Measurements from ENCODE around the gene EFTUD2. TPM values are rescaled to one million over a fixed set of nuclear protein-coding genes. Genes with fewer than 3 reads are reported as not detected.

EFTUD2 gene
- total and polyA plus RNA-seq, 2 of the 4 experiments (the other 2 are of a cell fraction): 72.5 to 126 TPM

GRCh38 chr17:44887971-44888954 is 11.0 kb downstream of the EFTUD2 start (continued):
- TF ChIP-seq, protein P1, sequence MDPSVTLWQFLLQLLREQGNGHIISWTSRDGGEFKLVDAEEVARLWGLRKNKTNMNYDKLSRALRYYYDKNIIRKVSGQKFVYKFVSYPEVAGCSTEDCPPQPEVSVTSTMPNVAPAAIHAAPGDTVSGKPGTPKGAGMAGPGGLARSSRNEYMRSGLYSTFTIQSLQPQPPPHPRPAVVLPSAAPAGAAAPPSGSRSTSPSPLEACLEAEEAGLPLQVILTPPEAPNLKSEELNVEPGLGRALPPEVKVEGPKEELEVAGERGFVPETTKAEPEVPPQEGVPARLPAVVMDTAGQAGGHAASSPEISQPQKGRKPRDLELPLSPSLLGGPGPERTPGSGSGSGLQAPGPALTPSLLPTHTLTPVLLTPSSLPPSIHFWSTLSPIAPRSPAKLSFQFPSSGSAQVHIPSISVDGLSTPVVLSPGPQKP (IDR thresholded peaks at IDR 0.05; ENCODE audit: borderline replicate concordance, low read depth, low read length): no peak
- TF ChIP-seq RAD21 (IDR thresholded peaks at IDR 0.05; ENCODE audit: low read length): no peak

DNA sequence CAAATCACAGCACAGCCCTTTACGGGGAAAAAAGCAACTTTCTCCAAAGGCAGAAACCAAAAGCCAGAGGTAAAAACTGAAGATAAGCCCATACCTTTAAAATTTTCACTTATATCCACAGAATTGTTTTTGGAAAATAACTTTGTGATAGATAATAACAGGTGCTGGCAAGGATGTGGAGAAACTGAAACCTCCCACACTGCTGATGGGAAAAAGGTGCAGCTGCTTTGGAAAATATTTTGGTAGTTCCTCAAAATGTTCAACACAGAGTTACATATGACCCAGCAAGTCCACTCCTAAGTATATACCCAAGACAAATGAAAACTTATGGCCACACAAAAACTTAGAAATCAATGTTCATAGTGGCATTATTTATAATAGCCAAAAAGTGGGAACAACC is 12.2 kb downstream of the EFTUD2 start:
- ATAC-seq (ENCODE audit: low read depth) (no peak), DNase-seq (no peak)
- intact Hi-C loops (cut with micrococcal nuclease) (no loop called here), dilution Hi-C loops (cut with HindIII; ENCODE audit: low sequenced_read_pairs, unreplicated experiment) (no loop called here), in situ Hi-C loops (cut with MboI; ENCODE audit: low sequenced_read_pairs) (no loop called here)
- Histone ChIP-seq H3K56ac (ENCODE audit: extremely low read depth, insufficient read depth, low read length) (no peak overlapping the region), H2BK20ac (ENCODE audit: low read depth, low read length) (no peak overlapping the region), H2BK5ac (ENCODE audit: low read depth, low read length, poor library complexity, severe bottlenecking) (no peak overlapping the region), H2BK120ac (ENCODE audit: low read depth, low read length) (no peak overlapping the region), H2AFZ (replicated peaks; ENCODE audit: low read length, poor library complexity) (no peak overlapping the region), H2AK9ac (replicated peaks; ENCODE audit: low read depth, low read length, poor library complexity) (no peak overlapping the region), H3K4me3 (ENCODE audit: insufficient read depth, low read depth, low read length) (no peak overlapping the region), H4K91ac (ENCODE audit: insufficient read depth, low read depth, low read length) (no peak overlapping the region), H3K14ac (replicated peaks; ENCODE audit: low read depth, low read length) (no peak overlapping the region), H4K5ac (ENCODE audit: low read depth, low read length) (no peak overlapping the region), H3K9me1 (ENCODE audit: insufficient read depth, low read length) (peaks cover 11% of the 10 kb centered on the region), H3K18ac (ENCODE audit: low read depth, low read length) (no peak overlapping the region), H3K4me1 (ENCODE audit: control insufficient read depth, insufficient read depth, low read length) (no peaks in the 10 kb centered on the region), H3K9ac (ENCODE audit: low read depth, low read length) (no peak overlapping the region), H3K79me1 (ENCODE audit: low read depth in 1 of 2, low read length in 2 of 2) (peaks cover 15 to 43% of the 10 kb centered on the region in 2 experiments), H3K23ac (ENCODE audit: low read depth, low read length) (no peak overlapping the region), H3K36me3 (ENCODE audit: control insufficient read depth, insufficient read depth, low read length) (peaks cover 34% of the 10 kb centered on the region), H3K4ac (ENCODE audit: low read depth, low read length) (no peak overlapping the region), H2BK15ac (ENCODE audit: low read depth, low read length) (no peak overlapping the region), H2AK5ac (ENCODE audit: low read depth, low read length) (no peak overlapping the region), H4K20me1 (ENCODE audit: insufficient read depth, low read length) (peaks cover 28% of the 10 kb centered on the region), H3K4me2 (ENCODE audit: low read depth, low read length) (no peak overlapping the region), H3K27me3 (ENCODE audit: control insufficient read depth, insufficient read depth, low read length) (no peaks in the 10 kb centered on the region), H3K9me3 (ENCODE audit: control insufficient read depth, insufficient read depth, low read length) (no peaks in the 10 kb centered on the region), H3K27ac (ENCODE audit: insufficient read depth, low read length) (no peak overlapping the region), H4K8ac (ENCODE audit: low read depth in 2 of 2, low read length in 2 of 2) (no peak overlapping the region)
- WGBS, 2 experiments (ENCODE audit: extremely low coverage in 2 of 2, insufficient read length in 1 of 2): no CpG with 5 or more reads among the region's 1 CpG
- ChIA-PET POLR2A (ENCODE audit: unreplicated experiment) (no interaction called here), CTCF (no interaction called here)
- no TSS peak for BruUV-seq (replicated peaks)
- TF ChIP-seq RFX5 (IDR thresholded peaks at IDR 0.05; ENCODE audit: low read depth, low read length) (no peak), MXI1 (IDR thresholded peaks at IDR 0.05; ENCODE audit: borderline replicate concordance, low read depth, low read length) (no peak), RAD21 (IDR thresholded peaks at IDR 0.05; ENCODE audit: low read length) (no peak), SMC3 (IDR thresholded peaks at IDR 0.05; ENCODE audit: low read depth, low read length) (no peak), NFE2L2 (IDR thresholded peaks at IDR 0.05; ENCODE audit: low read depth, low read length) (no peak), CHD1 (IDR thresholded peaks at IDR 0.05; ENCODE audit: low read depth, low read length) (no peak), BHLHE40 (IDR thresholded peaks at IDR 0.05; ENCODE audit: low read depth, low read length) (no peak), FOS (IDR thresholded peaks at IDR 0.05; ENCODE audit: low read depth, low read length) (no peak), RCOR1 (IDR thresholded peaks at IDR 0.05; ENCODE audit: insufficient replicate concordance, low read length) (no peak), USF2 (IDR thresholded peaks at IDR 0.05; ENCODE audit: low read depth, low read length) (no peak), CEBPB (IDR thresholded peaks at IDR 0.05; ENCODE audit: low read depth, low read length) (no peak)
- TF ChIP-seq, protein P1 (IDR thresholded peaks at IDR 0.05; ENCODE audit: borderline replicate concordance, low read depth, low read length): no peak

All from IMR-90 (cell line).